GM21825 (cell line): Measurements from ENCODE around the gene MYDGF.

Experiments
- ATAC-seq: cut with Tn5 transposase; IDR thresholded peaks from one replicate; pipeline ENCODE4 v1.9.1; 2021; ENCODE audit warnings: mild to moderate bottlenecking, moderate library complexity; ENCODE audit not compliant: unreplicated experiment

MYDGF gene

GRCh38 chr19:4676955-4677731, 7.0 kb upstream of the MYDGF start:
- no peak for ATAC-seq

DNA sequence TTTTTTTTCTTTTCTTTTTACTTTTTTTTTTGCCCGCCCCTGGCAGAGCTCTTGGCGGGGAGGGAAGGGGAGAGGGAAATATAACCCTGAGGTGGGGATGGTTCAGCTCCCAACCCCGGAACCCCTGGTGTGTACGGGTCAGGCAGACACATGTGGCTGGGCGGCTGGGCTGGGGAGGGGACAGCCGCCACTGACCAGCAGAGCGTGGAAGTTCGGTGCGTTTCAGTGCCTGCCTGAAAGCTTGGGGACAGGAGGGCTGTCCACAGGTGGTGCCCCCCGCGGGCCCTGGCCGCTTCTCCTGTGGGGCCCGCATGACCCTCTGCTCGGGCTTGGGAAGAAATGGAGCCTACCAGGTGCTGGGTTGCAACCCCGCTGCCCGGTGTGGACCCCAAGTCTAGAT, 5.2 kb upstream of the MYDGF start:
- ATAC-seq: no peak

DNA sequence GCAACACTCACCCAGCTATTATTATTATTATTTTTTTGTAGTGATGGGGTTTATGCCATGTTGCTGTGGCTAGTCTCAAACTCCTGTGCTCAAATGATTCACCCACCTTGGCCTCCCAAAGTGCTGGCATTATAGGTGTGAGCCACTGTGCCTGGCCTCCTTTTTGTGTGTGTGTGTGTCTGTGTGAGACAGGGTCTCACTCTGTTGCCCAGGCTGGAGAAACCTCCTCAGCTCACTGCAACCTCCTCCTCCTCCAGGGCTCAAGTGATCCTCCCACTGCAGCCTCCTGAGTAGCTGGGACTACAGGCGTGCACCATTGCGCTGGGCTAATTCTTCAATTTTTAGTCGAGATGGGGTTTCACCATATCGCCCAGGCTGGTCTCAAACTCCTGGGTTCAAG, 3.6 kb upstream of the MYDGF start:
- ATAC-seq: no peak

GRCh38 chr19:4673216-4673615, 3.1 kb upstream of the MYDGF start:
- no peak for ATAC-seq

DNA sequence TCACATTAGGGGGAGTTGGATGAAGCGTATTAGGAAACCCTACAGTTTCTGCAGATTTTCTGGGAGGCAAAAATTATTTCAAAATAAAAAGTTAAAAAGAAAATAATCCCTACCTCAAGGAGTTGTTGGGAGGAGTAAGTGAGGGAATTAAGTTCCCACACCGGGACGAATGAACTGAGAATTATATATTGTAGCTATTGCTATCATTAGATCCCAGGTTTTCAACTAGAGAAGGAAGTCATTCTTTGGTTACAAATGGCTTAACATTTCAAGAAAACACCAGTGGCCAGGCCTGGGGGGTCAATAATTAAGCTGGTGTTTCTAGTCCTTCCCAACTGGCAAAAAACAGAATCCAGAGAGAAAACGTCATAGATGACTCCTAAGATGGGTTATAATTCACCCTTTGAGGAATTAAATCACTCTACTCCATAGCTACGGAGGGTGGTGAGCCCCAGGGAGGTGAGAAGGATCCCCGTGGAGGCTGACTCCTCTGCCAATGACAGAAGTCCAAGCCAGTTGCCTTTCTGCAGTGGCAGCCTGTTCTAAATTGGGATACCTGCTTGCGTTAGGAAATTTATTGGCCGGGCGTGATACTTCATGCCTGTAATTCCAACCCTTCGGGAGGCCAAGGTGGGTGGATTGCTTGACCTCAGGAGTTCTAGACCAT, 1.2 kb upstream of the MYDGF start:
- ATAC-seq: no peak

- no peak for ATAC-seq
These were observed 5.5 kb downstream of the MYDGF start for GRCh38 chr19:4664642-4665041.

GRCh38 chr19:4662812-4663211, 7.3 kb downstream of the MYDGF start:
- ATAC-seq: no peak

GRCh38 chr19:4662020-4662695, 8.0 kb downstream of the MYDGF start:
- ATAC-seq: no peak

GRCh38 chr19:4660993-4661392, 9.1 kb downstream of the MYDGF start:
- no peak for ATAC-seq

- no peak for ATAC-seq
These were observed 9.9 kb downstream of the MYDGF start for GRCh38 chr19:4660181-4660791.

DNA sequence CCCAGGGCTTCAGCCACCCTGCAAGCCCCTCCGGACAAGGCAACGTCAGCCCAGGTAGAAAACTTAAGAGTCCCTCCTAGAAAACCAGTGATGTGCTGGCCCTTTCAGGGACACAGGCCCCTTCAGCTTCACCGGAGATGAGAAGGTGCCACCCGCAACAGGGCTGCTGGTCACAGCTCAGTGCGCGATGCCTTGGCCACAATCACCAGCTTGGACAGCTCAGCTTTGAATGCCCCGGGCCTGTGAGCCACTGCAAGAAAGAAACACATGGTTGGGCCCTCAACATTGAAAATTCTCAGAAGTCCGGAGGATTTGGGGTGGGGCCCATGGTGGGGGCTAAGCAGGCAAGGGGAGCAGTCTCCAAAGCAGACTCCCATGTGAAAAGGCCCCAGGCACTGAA, 12.3 kb downstream of the MYDGF start:
- ATAC-seq: no peak

DNA sequence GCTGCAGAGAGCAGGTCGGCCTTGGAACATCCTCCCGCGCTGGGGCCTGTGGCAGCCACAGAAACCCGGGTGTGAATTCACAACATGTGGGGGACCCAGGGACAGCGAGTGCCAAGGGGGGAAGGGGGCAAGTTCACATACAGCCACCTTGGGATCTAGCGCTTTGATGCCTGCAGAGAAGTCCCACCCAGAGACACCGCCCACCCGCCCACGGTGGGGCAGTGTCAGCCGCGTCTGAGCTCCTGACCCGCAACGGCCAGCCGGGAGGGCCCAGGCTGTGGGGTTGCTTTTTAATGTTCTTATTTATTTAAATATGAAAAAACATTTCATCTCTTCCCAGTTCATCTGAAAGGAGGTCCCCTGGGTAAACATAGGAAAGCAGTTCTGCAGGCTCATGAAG, 12.9 kb downstream of the MYDGF start:
- ATAC-seq: no peak

- ATAC-seq: no peak
These were observed 14.0 kb downstream of the MYDGF start for GRCh38 chr19:4656102-4656501.

- no peak for ATAC-seq
These were observed 15.4 kb downstream of the MYDGF start for GRCh38 chr19:4654437-4655361.

GRCh38 chr19:4653793-4654436, 16.2 kb downstream of the MYDGF start:
- no peak for ATAC-seq

- ATAC-seq: no peak
These were observed 18.1 kb downstream of the MYDGF start for GRCh38 chr19:4652075-4652474.

DNA sequence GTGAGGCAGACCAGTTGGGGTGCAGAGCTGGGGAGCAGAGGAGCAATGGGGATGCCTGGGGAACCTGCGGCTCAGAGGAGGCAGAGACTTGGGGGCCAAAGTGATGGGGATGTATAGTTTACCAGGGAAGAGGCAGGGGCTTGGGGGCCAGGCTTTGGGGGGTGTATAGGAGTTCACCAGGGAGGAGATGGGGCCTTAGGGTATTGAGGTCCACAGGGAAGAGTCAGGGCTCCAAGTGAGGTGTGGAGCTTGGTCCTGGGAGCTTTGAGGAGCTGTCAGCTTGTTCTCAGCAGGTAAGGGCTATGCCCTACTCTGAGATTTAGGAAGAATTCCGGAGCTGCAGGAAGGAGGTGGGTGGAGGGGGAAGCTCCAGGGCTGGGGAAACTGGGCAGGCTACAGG, 20.0 kb downstream of the MYDGF start:
- no peak for ATAC-seq

DNA sequence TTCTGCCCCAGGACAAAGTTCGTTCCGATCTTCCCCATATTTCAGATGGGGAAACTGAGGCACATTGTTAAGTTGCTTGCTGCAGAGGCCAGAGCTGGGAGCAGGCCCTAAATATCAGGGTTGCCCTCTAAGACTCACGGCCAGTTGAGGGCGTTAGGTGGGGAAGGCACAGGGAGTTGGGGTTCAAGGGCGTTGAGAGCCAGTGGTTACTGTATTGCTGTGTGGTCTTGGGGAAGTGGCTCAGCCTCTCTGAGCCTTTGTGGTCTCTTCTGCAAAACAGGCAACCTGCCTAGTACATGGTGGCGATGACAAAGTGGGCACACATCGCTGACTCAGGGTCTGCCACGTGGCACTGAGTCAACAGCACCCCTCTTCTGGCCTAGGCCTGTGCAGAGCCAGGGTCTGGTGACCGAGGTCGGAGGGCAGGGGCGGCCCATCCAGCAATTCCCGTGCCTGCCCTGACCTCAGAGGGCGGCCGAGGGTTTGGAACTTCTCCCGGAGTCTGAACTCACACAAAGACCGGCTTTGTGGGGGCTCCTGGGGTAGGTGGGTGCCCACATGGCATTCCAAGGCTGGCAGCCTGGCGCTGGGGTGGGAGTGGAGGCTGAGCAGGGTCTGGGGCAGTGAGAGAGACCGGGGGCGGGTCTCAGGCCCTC, 20.6 kb downstream of the MYDGF start:
- ATAC-seq: no peak
